ENCODE data around the gene TBL1XR1. TPM values are rescaled to one million over a fixed set of nuclear protein-coding genes. Genes with fewer than 3 reads are reported as not detected.

Gene TBL1XR1
- polyA plus RNA-seq, 12 donors: 59.7 to 586 (median 82.5) TPM

DNA sequence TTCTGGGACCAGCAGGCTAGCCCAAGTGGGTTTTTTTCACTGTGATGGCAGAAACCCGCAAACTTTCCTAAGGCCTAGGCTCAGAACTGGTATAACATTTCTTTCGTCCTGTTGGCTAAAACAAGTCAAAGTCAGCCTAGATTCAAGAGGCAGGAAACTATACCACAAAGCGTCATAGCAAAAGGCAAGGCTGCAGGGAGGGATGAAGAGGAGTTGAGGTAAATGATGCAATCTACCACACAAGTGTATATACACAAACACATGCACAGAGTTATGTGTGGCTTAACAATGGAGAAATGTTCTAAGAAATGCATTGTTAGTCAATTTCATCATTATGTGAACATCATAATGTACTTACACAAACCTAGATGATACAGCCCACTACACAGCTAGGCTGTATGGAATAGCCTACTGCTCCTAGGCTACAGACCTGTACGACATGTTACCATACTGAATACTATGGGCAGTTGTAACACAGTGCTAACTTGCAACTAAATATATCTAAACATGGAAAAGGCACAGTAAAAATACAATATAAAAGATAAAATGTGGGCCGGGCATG lies 225.6 kb downstream of the TBL1XR1 start:
- DNase-seq: no peak

DNA sequence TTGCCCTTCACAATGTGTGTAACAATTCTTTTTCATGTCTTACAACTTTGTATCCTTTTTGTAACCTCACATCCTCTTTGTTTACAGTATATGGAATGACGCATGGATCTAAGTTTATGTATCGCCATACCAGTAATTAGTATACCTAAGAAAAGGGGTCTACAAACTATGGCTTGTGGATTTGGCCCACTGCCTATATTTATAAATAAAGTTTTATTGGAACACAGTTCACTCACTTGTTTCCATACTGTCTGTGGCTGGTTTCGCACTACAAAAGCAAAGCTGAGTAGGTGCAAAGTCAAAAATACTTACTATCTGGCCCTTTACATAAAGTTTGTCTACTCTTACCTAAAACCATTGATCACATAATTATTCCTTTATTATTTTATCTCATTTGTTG lies 226.5 kb downstream of the TBL1XR1 start:
- no peak for DNase-seq

DNA sequence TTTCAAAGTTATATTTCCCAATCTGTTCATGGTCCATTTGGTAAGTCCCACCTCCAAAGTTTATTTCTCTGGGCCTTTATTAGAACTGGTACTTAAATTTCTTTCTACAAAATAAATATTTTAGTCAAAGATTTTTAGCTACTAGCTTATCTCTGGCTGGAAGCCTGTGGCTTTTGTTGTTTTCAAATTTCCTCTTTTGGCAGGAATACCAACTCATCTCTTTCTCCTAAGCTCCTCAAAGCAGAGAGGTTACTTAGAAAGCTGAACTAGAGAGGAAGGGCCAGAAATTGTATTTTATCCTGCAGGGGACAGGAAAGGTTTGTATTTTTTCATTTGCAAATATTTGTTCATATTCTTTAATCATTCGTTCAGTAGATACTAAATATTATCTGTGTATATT lies 227.8 kb downstream of the TBL1XR1 start:
- no peak for DNase-seq

All from muscle of arm (tissue), 12 donors.